HepG2 (cell line): ENCODE measurements around the gene BACE1-AS. TPM values are rescaled to one million over a fixed set of nuclear protein-coding genes. Genes with fewer than 3 reads are reported as not detected.
A peak's percentile ranks its signal among the peaks of the same experiment; 100 is the strongest.

ENCODE experiments used
- ATAC-seq: fragments of 200-7000 bp; cut with Tn5 transposase; 3 replicates; pipeline ENCODE4 v1.9.1; 2020; ENCODE audit warnings: mild to moderate bottlenecking, moderate library complexity
- BruUV-seq: library from RNA; stranded (reverse); fragments of 400-500 nt; replicated peaks from 2 replicates; lab custom pipeline; 2021; lab: Mats Ljungman, UMichigan
- CTCF ChIA-PET: fragments of 300-600 bp; formaldehyde crosslinking; extraction: SDS; loops from one replicate; lab custom pipeline; 2021; ENCODE audit warnings: low total read pairs, inconsistent platforms, low intra/inter-chr PET ratio; lab: Yijun Ruan, JAX
- POLR2A ChIA-PET: fragments of 350-600 bp; sonication (Branson Sonifier 250); formaldehyde crosslinking; loops from one replicate; lab custom pipeline; 2020; ENCODE audit warnings: antibody characterized with exemption, inconsistent platforms; lab: Yijun Ruan, JAX
- DNase-seq: peaks from one replicate; pipeline ENCODE4 v3.0.0-alpha.2; 2015; ENCODE audit warnings: low spot score
- FAIRE-seq: peaks from 3 replicates; lab custom pipeline; 2011; peaks lifted over from hg19 to GRCh38; lab: Jason Lieb, UNC
- H2AFZ ChIP-seq: one replicate; pipeline ENCODE4 v1.6.1; 2011; ENCODE audit warnings: low read length, inconsistent platforms
- H3K27ac ChIP-seq: fragments of 300-600 bp; 3 replicates; pipeline ENCODE4 v1.8.0; 2011; ENCODE audit warnings: mixed run types, mild to moderate bottlenecking, mixed read lengths, low read length, inconsistent platforms; ENCODE audit not compliant: insufficient read depth; ENCODE audit errors: extremely low read length
- H3K27me3 ChIP-seq, 2 experiments: fragments of 200-600 bp in 1 of 2; 2 replicates in 1 of 2; 3 replicates in 1 of 2; pipeline versions ENCODE4 v1.6.0 to v1.8.0; 2011; ENCODE audit warnings: low read length in 2 of 2, mild to moderate bottlenecking in 2 of 2, moderate library complexity in 2 of 2, inconsistent platforms in 1 of 2; ENCODE audit not compliant: insufficient read depth in 2 of 2, control insufficient read depth in 1 of 2
- H3K36me3 ChIP-seq, 2 experiments: fragments of 200-600 bp in 1 of 2; replicated peaks in 1 of 2; 2 replicates in 1 of 2; 3 replicates in 1 of 2; pipeline versions ENCODE4 v1.5.1 to v1.8.0; 2011; ENCODE audit warnings: low read length in 2 of 2, inconsistent platforms in 1 of 2; ENCODE audit not compliant: insufficient read depth in 2 of 2, control insufficient read depth in 1 of 2
- H3K4me1 ChIP-seq: 2 replicates; pipeline ENCODE4 v1.5.1; 2012; ENCODE audit warnings: low read length, inconsistent platforms; ENCODE audit not compliant: insufficient read depth
- H3K4me2 ChIP-seq: 2 replicates; pipeline ENCODE4 v1.6.0; 2011; ENCODE audit warnings: low read depth, low read length, inconsistent platforms
- H3K4me3 ChIP-seq, 3 experiments: fragments of 200-600 bp in 1 of 3; sonication (generic), shearing (Covaris generic) in 1 of 3; replicated peaks in 1 of 3; 2 replicates each; pipeline ENCODE4 v1.5.1; 2011 to 2016; ENCODE audit warnings: low read length in 3 of 3, inconsistent platforms in 2 of 3, low read depth in 2 of 3, mild to moderate bottlenecking in 2 of 3, control low read depth in 1 of 3, mixed read lengths in 1 of 3; ENCODE audit not compliant: insufficient read depth in 1 of 3
- H3K79me2 ChIP-seq: one replicate; pipeline ENCODE4 v1.6.1; 2011; ENCODE audit warnings: low read length, inconsistent platforms; ENCODE audit not compliant: insufficient read depth
- H3K9ac ChIP-seq: 2 replicates; pipeline ENCODE4 v1.6.0; 2011; ENCODE audit warnings: mild to moderate bottlenecking, low read depth, low read length, inconsistent platforms; ENCODE audit not compliant: insufficient read depth
- H3K9me3 ChIP-seq: 2 replicates; pipeline ENCODE4 v1.5.1; 2012; ENCODE audit warnings: mild to moderate bottlenecking, low read length
- H4K20me1 ChIP-seq: 2 replicates; pipeline ENCODE4 v1.6.0; 2011; ENCODE audit warnings: inconsistent platforms, mild to moderate bottlenecking, low read length, moderate library complexity; ENCODE audit not compliant: insufficient read depth
- ELF3 ChIP-seq: IDR thresholded peaks from 2 replicates; pipeline ENCODE4 v1.6.1; 2016; ENCODE audit warnings: missing genetic modification reagents, missing compliant biosample characterization
- JUND ChIP-seq: sonication (generic); formaldehyde crosslinking; IDR thresholded peaks from 2 replicates; pipeline ENCODE4 v1.8.0; 2022; ENCODE audit warnings: mild to moderate bottlenecking, missing genetic modification reagents
- NFKB2 ChIP-seq: sonication (generic); formaldehyde crosslinking; IDR thresholded peaks from 2 replicates; pipeline ENCODE4 v1.4.0; 2020; ENCODE audit warnings: missing genetic modification reagents, borderline replicate concordance
- NFYB ChIP-seq: sonication (generic); formaldehyde crosslinking; IDR thresholded peaks from 2 replicates; pipeline ENCODE4 v1.4.0; 2020; ENCODE audit warnings: missing genetic modification reagents
- NONO ChIP-seq, 2 experiments: fragments of 450-650 bp in 1 of 2; sonication (generic) in 1 of 2; formaldehyde crosslinking in 1 of 2; IDR thresholded peaks in 1 of 2; conservative IDR thresholded peaks in 1 of 2; 2 replicates each; pipeline versions ENCODE4 v1.6.1 to v1.8.0; 2017 to 2022; ENCODE audit warnings: mild to moderate bottlenecking in 1 of 2, missing genetic modification reagents in 1 of 2, moderate library complexity in 1 of 2
- PHF20 ChIP-seq: sonication (generic); formaldehyde crosslinking; IDR thresholded peaks from 2 replicates; pipeline ENCODE4 v1.5.0; 2020; ENCODE audit warnings: mild to moderate bottlenecking, missing genetic modification reagents
- PHF21A ChIP-seq: sonication (generic); formaldehyde crosslinking; IDR thresholded peaks from 2 replicates; pipeline ENCODE4 v1.5.0; 2020; ENCODE audit warnings: mild to moderate bottlenecking, missing genetic modification reagents
- POLR2G ChIP-seq: fragments of 200-400 bp; formaldehyde crosslinking; IDR thresholded peaks from 2 replicates; pipeline ENCODE4 v1.6.1; 2018; ENCODE audit warnings: mild to moderate bottlenecking, low read depth, low read length, moderate library complexity
- SMAD1 ChIP-seq: sonication (generic); formaldehyde crosslinking; IDR thresholded peaks from 2 replicates; pipeline ENCODE4 v1.4.0; 2020; ENCODE audit warnings: missing genetic modification reagents, low read depth, mild to moderate bottlenecking, borderline replicate concordance
- SNAI1 ChIP-seq: sonication (generic); formaldehyde crosslinking; IDR thresholded peaks from 2 replicates; pipeline ENCODE4 v1.5.0; 2020; ENCODE audit warnings: mild to moderate bottlenecking, missing genetic modification reagents, borderline replicate concordance
- TFDP1 ChIP-seq: IDR thresholded peaks from 2 replicates; pipeline ENCODE4 v1.6.1; 2016; ENCODE audit warnings: missing compliant biosample characterization, missing genetic modification reagents, borderline replicate concordance
- THAP7 ChIP-seq: sonication (generic); formaldehyde crosslinking; IDR thresholded peaks from 2 replicates; pipeline ENCODE4 v1.8.1; 2023; ENCODE audit warnings: mild to moderate bottlenecking, missing genetic modification reagents
- ZNF263 ChIP-seq: sonication (generic); formaldehyde crosslinking; IDR thresholded peaks from 2 replicates; pipeline ENCODE4 v1.4.0; 2020; ENCODE audit warnings: missing genetic modification reagents
- ZNF550 ChIP-seq: sonication (generic); formaldehyde crosslinking; IDR thresholded peaks from 2 replicates; pipeline ENCODE4 v1.4.0; 2020; ENCODE audit warnings: mild to moderate bottlenecking, missing genetic modification reagents, borderline replicate concordance
- ZNF607 ChIP-seq: sonication (generic); formaldehyde crosslinking; IDR thresholded peaks from 2 replicates; pipeline ENCODE4 v1.5.1; 2020; ENCODE audit warnings: missing genetic modification reagents, mild to moderate bottlenecking, borderline replicate concordance
- ZNF629 ChIP-seq: sonication (generic); formaldehyde crosslinking; conservative IDR thresholded peaks from 2 replicates; pipeline ENCODE4 v1.5.0; 2020; ENCODE audit warnings: missing genetic modification reagents
- ZNF776 ChIP-seq: sonication (generic); formaldehyde crosslinking; IDR thresholded peaks from 2 replicates; pipeline ENCODE4 v1.4.0; 2020; ENCODE audit warnings: mild to moderate bottlenecking, missing genetic modification reagents
- ZZZ3 ChIP-seq: sonication (generic); formaldehyde crosslinking; IDR thresholded peaks from 2 replicates; pipeline ENCODE4 v1.4.0; 2020; ENCODE audit warnings: missing genetic modification reagents, mild to moderate bottlenecking, borderline replicate concordance
- WGBS: methylation state at CpG from one replicate; pipeline ENCODE4 v1.1.6; 2017; ENCODE audit warnings: low lambda C conversion rate; 5-methylcytosine and 5-hydroxymethylcytosine counted together
- in situ Hi-C: cut with HindIII; loops from 2 replicates; pipeline ENCODE4 v1.10.0; 2017; ENCODE audit warnings: low pct_unique_long_range_greater_than_20kb; ENCODE audit not compliant: extremely low pct_ligation_motif_present
- intact Hi-C: fragments of 100-400 bp; cut with micrococcal nuclease; formaldehyde crosslinking; loops from one replicate; pipeline ENCODE4 v1.10.0; 2022; ENCODE audit not compliant: unreplicated experiment
- polyA plus RNA-seq, 8 experiments: library from polyadenylated mRNA; depleted of rRNA in 3 of 8; stranded (reverse) in 7 of 8; unstranded in 1 of 8; fragments of >200 nt; fragmentation: Illumina TruSeq in 4 of 8; extraction: Trizol in 4 of 8; gene quantifications; 2 replicates each; pipeline versions ENCODE4 v1.2.1 to v1.2.3, GENCODE V29; 2011 to 2016; ENCODE audit warnings: low read depth in 4 of 8, missing spikeins in 1 of 8, mixed read lengths in 1 of 8; ENCODE audit not compliant: insufficient read depth in 1 of 8
- total RNA-seq, 5 experiments: library from RNA; depleted of rRNA; stranded (reverse); fragments of >200 nt; fragmentation: Illumina TruSeq; extraction: Trizol; gene quantifications; 2 replicates each; pipeline ENCODE4 v1.2.3, GENCODE V29; 2016; ENCODE audit warnings: low read depth in 1 of 5
- TF ChIP-seq, protein P1 (sequence below): sonication (generic); formaldehyde crosslinking; IDR thresholded peaks from 2 replicates; pipeline ENCODE4 v1.4.0; 2020; ENCODE audit warnings: mild to moderate bottlenecking, missing genetic modification reagents

BACE1-AS gene
- total and polyA plus RNA-seq, 2 of the 13 experiments (the other 11 are each of a cell fraction or from before 2014, with no cell fraction given): 2.0 to 3.9 TPM

GRCh38 chr11:117300283-117300663 is 9.1 kb downstream of the BACE1-AS start:
- ATAC-seq (peak; percentile 69), FAIRE-seq (no peak), DNase-seq (peak; percentile 52)
- WGBS: 0% methylated on average over 9 of the region's 17 CpGs
- no peak overlapping the region for H2AFZ ChIP-seq
- no TSS peak for BruUV-seq
- intact Hi-C loops (no loop called here), in situ Hi-C loops (no loop called here)
- CTCF ChIA-PET: no interaction called here
- no peaks in the 10 kb centered on the region for H3K9me3 ChIP-seq
- POLR2A ChIA-PET: interaction anchor here (0.6 to 7.1 kb wide), 12 partner anchors 8 to 471 kb away, joined by 3 to 62 read pairs (median 5); partner anchors contain the start of genes APOC3, BACE1, CEP164 and PCSK7
- H3K4me3 ChIP-seq: peak overlapping the region; percentile 62 to 78 (median 65)
- H3K4me1 ChIP-seq: peaks cover 72% of the 10 kb centered on the region
- H3K36me3 ChIP-seq: no peaks in the 10 kb centered on the region; a peak in 1 of 5 replicates
- H4K20me1 ChIP-seq: no peaks in the 10 kb centered on the region
- H3K27me3 ChIP-seq: no peaks in the 10 kb centered on the region
- peak overlapping the region; percentile 92 for H3K27ac ChIP-seq
- peak overlapping the region; percentile 71 for H3K9ac ChIP-seq
- peaks cover 2% of the 10 kb centered on the region for H3K79me2 ChIP-seq
- peak overlapping the region; percentile 85 for H3K4me2 ChIP-seq
- TF ChIP-seq NFKB2 (no peak; the same call in 1 of the 2 replicates), NONO (IDR thresholded peaks at IDR 0.05) (no peak), NONO (CRISPR knock-in tag; conservative IDR thresholded peaks at IDR 0.05) (0 out of 2 replicates have a peak, but pooled peaks have one; percentile 19), PHF20 (no peak), POLR2G (peak; percentile 25; the same call in 1 of the 2 replicates), ZZZ3 (CRISPR knock-in tag) (no peak), SNAI1 (CRISPR knock-in tag) (peak; percentile 59; the same call in 1 of the 2 replicates), PHF21A (CRISPR knock-in tag) (peak; percentile 35), NFYB (CRISPR knock-in tag) (no peak), ZNF550 (CRISPR knock-in tag) (no peak), ZNF263 (CRISPR knock-in tag) (0 out of 2 replicates have a peak, but pooled peaks have one; percentile 9), JUND (no peak), ZNF629 (CRISPR knock-in tag) (no peak), THAP7 (no peak), ELF3 (CRISPR knock-in tag) (no peak), TFDP1 (peak; percentile 26; the same call in 1 of the 2 replicates), ZNF776 (CRISPR knock-in tag) (no peak), ZNF607 (CRISPR knock-in tag) (0 out of 2 replicates have a peak, but pooled peaks have one; percentile 32), SMAD1 (CRISPR knock-in tag) (no peak)
- TF ChIP-seq, protein P1, sequence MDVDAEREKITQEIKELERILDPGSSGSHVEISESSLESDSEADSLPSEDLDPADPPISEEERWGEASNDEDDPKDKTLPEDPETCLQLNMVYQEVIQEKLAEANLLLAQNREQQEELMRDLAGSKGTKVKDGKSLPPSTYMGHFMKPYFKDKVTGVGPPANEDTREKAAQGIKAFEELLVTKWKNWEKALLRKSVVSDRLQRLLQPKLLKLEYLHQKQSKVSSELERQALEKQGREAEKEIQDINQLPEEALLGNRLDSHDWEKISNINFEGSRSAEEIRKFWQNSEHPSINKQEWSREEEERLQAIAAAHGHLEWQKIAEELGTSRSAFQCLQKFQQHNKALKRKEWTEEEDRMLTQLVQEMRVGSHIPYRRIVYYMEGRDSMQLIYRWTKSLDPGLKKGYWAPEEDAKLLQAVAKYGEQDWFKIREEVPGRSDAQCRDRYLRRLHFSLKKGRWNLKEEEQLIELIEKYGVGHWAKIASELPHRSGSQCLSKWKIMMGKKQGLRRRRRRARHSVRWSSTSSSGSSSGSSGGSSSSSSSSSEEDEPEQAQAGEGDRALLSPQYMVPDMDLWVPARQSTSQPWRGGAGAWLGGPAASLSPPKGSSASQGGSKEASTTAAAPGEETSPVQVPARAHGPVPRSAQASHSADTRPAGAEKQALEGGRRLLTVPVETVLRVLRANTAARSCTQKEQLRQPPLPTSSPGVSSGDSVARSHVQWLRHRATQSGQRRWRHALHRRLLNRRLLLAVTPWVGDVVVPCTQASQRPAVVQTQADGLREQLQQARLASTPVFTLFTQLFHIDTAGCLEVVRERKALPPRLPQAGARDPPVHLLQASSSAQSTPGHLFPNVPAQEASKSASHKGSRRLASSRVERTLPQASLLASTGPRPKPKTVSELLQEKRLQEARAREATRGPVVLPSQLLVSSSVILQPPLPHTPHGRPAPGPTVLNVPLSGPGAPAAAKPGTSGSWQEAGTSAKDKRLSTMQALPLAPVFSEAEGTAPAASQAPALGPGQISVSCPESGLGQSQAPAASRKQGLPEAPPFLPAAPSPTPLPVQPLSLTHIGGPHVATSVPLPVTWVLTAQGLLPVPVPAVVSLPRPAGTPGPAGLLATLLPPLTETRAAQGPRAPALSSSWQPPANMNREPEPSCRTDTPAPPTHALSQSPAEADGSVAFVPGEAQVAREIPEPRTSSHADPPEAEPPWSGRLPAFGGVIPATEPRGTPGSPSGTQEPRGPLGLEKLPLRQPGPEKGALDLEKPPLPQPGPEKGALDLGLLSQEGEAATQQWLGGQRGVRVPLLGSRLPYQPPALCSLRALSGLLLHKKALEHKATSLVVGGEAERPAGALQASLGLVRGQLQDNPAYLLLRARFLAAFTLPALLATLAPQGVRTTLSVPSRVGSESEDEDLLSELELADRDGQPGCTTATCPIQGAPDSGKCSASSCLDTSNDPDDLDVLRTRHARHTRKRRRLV (CRISPR knock-in tag): no peak
